Prostate gland (tissue), 2 donors: ENCODE results near the gene GPD1L.
A peak's percentile ranks its signal among the peaks of the same experiment; 100 is the strongest.

Source experiments
- CTCF ChIP-seq, 4 experiments: fragments of 200-600 bp in 2 of 4; fragments of 450-650 bp in 2 of 4; sonication (generic) in 2 of 4; IDR thresholded peaks; 1 replicate in 3 of 4; 2 replicates in 1 of 4; pipeline ENCODE4 v1.5.1; 2016 to 2019; ENCODE audit warnings: antibody characterized with exemption in 4 of 4, mild to moderate bottlenecking in 2 of 4, moderate library complexity in 2 of 4
- POLR2A ChIP-seq: fragments of 450-650 bp; IDR thresholded peaks from one replicate; pipeline ENCODE4 v1.6.1; 2016; ENCODE audit warnings: antibody characterized with exemption, mild to moderate bottlenecking
- POLR2AphosphoS5 ChIP-seq: sonication (generic); formaldehyde crosslinking; IDR thresholded peaks from one replicate; pipeline ENCODE4 v1.6.1; 2017; ENCODE audit warnings: antibody characterized with exemption

DNA sequence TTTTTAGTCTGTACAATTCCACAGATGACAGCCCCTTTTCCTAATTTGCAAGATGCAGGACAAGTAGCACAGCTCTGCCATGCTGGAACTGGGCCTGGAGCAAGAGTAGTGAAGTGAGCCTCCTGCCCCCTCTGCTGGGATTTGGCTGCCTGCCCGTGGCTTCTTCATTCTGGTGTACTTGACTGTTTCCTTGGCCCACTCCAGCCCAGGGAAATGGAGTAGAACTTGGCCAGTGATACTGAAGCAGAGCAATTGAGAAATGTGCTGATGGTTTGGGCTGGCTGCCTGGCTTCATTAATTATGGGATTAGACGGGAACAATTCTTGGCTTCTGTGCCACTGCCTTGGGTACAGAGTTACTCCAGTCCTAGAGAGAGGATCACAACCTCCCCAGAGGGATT, 2.8 kb downstream of the GPD1L start:
- TF ChIP-seq CTCF (IDR thresholded peaks at IDR 0.05) = no peak
- TF ChIP-seq POLR2AphosphoS5 = peak; percentile 84
- no peak for TF ChIP-seq POLR2A
